OCI-M1 (cell line): ENCODE results near the gene GTF3C5.
"Not testable (repeated sequence)": the region's sequence is repeated elsewhere in the genome, so short reads cannot be mapped to it uniquely, and the experiment has no call there.

Source experiments
- DNase-seq: peaks from one replicate; lab custom pipeline; 2025; lab: John Stamatoyannopoulos, UW

The GTF3C5 gene

GRCh38 chr9:133070985-133071384, 40.2 kb downstream of the GTF3C5 start:
- not testable (repeated sequence) for DNase-seq

GRCh38 chr9:133071484-133072150, 40.8 kb downstream of the GTF3C5 start:
- no peak for DNase-seq

GRCh38 chr9:133072210-133072609, 41.4 kb downstream of the GTF3C5 start:
- not testable (repeated sequence) for DNase-seq

- peak; percentile 12 for DNase-seq
Measured at GRCh38 chr9:133073086-133074014, 42.6 kb downstream of the GTF3C5 start.

GRCh38 chr9:133074111-133074651, 43.4 kb downstream of the GTF3C5 start:
- no peak for DNase-seq

- DNase-seq: no peak
Measured at GRCh38 chr9:133075925-133076630, 45.3 kb downstream of the GTF3C5 start.

- no peak for DNase-seq
Measured at GRCh38 chr9:133076691-133077090, 45.9 kb downstream of the GTF3C5 start.

- DNase-seq: no peak
Measured at GRCh38 chr9:133078486-133078885, 47.7 kb downstream of the GTF3C5 start.

GRCh38 chr9:133080161-133080560, 49.4 kb downstream of the GTF3C5 start:
- DNase-seq: no peak

- not testable (repeated sequence) for DNase-seq
Measured at GRCh38 chr9:133080786-133081779, 50.3 kb downstream of the GTF3C5 start.

GRCh38 chr9:133081957-133082644, 51.3 kb downstream of the GTF3C5 start:
- not testable (repeated sequence) for DNase-seq

- not testable (repeated sequence) for DNase-seq
Measured at GRCh38 chr9:133083688-133084087, 52.9 kb downstream of the GTF3C5 start.

GRCh38 chr9:133086212-133086860, 55.5 kb downstream of the GTF3C5 start:
- DNase-seq: not testable (repeated sequence)

GRCh38 chr9:133086894-133087293, 56.1 kb downstream of the GTF3C5 start:
- DNase-seq: no peak

GRCh38 chr9:133087429-133088145, 56.8 kb downstream of the GTF3C5 start:
- DNase-seq: no peak

GRCh38 chr9:133088146-133088750, 57.5 kb downstream of the GTF3C5 start:
- DNase-seq: no peak

- DNase-seq: no peak
Measured at GRCh38 chr9:133088756-133089155, 58.0 kb downstream of the GTF3C5 start.

- DNase-seq: no peak
Measured at GRCh38 chr9:133089271-133089671, 58.5 kb downstream of the GTF3C5 start.

GRCh38 chr9:133090187-133090586, 59.4 kb downstream of the GTF3C5 start:
- no peak for DNase-seq
